HG02943 (cell line): ENCODE data around the gene ZNF774.
A peak's percentile ranks its signal among the peaks of the same experiment; 100 is the strongest.
"Not testable (repeated sequence)": the region's sequence is repeated elsewhere in the genome, so short reads cannot be mapped to it uniquely, and the experiment has no call there.

Experiments used
- ATAC-seq: cut with Tn5 transposase; IDR thresholded peaks from one replicate; pipeline ENCODE4 v1.9.1; 2021; ENCODE audit warnings: mild to moderate bottlenecking, low read depth, moderate library complexity; ENCODE audit not compliant: unreplicated experiment

ZNF774 gene

DNA sequence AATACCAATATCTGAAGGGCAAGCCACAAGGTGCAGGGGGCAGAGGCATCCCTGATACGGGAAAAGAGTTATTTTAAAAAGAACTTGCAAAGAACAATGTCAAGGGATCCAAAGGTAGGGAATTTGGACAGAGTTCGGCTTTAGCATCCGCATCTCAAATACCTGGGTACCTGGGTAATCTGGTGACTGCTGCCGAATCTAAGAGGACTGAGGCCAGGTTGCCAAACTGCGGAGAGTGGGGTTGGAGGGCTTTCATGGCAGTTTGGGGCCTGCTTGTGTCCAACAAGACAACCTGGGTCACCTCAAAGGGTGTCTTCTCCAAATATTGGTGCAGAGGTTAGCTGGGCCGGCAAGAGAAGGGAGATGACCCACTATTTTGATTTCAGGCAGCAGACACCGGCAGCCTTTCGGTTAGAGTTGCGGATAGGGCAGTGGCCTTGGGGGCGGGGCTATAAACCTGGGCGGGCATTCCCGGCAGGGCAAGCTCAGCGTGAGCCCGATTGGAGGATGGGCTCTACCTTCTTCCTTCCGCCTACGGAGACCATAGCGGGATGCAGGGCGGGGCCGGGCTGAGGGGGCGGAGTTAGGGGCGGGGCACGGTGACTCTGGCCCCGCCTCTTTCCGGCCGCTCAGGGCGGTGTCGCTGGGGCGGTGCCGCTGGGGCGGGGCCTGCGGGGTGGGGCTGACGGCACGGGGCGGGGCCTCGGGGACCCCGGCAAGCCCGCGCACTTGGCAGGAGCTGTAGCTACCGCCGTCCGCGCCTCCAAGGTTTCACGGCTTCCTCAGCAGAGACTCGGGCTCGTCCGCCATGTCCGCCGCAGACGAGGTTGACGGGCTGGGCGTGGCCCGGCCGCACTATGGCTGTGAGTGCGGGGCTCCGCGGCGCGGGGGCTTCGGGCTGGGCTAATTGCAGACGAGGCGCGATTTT lies 35.7 kb downstream of the ZNF774 start, which contains the start of gene IQGAP1:
Gene IQGAP1, plus strand, starts transcription at position 709 of the 928 bp plus-strand sequence. Its CDS starts 100 bp downstream, at position 809.
- ATAC-seq = peak; percentile 91

DNA sequence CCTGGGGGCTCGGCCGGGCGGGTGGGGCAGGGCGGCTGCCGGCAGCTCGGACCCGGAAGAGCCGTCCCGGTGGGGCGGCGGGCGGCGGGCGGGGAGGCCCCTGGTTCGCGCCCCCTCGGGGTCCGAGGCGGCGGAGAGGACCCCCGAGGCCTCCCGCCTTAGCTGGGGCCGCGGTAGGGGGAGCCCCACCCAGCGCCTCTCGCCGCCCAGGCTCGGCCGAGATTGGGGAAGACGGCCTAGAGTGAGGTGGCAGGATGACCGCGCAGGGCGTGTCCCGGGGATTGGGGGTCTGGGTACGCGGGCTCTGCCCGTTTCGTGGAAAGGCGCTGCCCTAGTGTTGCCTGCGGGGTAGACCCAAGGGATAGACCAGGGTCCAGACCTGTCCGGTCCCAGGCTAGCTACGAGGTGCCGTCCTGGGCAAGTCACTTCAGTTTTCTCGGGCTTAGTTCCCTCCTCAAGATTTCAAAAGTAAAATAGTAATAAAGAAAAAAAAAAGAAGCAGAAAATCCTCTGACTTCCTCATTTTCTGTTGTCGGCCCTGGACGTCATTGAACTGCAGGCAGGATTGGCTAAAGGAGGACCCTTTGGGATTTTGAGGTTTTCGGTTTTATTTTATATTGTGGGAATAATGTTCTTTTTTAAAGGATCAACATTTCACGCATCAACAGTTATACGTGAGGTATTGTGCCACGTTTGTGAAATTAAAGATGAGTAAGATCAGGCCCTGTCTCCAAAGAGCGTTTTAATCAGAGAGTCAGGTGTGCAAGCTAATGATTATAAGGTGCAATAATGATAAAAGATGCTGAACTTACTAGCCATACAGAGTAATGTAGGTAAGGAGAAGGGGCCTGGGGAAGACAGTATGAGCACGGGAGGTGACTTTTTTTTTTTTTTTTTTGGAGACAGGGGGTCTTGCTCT lies 36.6 kb downstream of the ZNF774 start:
- ATAC-seq = peak; percentile 48

DNA sequence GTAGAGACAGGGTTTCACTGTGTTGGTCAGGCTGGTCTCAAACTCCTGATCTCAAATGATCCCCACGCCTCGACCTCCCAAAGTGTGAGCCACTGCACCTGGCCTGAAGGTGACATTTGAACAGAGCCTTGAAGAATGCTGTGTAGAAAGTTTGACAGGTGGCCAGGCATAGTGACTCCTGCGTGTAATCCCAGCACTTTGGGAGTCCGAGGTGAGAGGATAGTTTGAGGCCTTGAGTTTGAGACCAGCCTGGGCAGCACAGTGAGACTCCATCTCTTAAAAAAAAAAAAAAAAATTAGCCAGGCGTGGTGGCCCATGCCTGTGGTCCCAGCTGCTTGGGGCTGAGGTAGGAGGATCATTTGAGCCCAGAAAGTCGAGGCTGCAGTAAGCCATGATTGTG lies 37.4 kb downstream of the ZNF774 start:
- no peak for ATAC-seq

DNA sequence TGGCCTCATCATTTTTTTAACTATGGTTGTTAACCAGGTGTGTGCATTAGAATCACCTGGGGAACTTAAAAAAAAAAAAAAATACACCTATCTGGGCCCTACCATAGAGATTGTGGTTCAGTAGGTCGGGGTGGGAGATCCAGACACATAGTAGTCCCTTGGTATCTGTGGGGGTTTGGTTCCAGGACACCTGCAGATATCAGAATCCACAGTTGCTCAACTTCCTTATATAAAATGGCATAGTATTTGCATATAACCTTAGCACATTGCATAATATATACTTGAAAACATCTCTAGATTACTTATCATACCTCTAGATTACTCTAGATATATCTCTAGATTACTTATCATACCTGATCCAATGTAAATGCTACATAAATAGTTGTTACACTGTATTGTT lies 41.0 kb downstream of the ZNF774 start:
- no peak for ATAC-seq

DNA sequence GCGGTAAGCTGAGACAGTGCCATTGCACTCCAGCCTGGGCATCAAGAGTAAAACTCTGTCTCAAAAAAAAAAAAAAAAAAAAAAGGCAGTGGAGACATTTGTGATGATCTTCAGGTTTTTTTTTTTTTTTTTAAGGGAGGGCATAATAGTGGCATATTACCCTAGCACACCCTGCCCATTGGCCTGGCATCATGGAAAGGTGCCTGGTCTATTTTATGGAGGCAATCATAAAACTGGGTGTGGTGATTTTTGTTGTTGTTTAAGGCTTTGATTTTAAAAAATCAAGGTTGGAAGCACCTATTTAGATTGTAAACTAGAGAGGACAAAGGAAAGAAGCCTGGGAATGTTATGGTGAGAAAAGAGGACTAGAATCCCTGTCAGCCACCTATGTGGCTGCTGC lies 42.0 kb downstream of the ZNF774 start:
- ATAC-seq = no peak

DNA sequence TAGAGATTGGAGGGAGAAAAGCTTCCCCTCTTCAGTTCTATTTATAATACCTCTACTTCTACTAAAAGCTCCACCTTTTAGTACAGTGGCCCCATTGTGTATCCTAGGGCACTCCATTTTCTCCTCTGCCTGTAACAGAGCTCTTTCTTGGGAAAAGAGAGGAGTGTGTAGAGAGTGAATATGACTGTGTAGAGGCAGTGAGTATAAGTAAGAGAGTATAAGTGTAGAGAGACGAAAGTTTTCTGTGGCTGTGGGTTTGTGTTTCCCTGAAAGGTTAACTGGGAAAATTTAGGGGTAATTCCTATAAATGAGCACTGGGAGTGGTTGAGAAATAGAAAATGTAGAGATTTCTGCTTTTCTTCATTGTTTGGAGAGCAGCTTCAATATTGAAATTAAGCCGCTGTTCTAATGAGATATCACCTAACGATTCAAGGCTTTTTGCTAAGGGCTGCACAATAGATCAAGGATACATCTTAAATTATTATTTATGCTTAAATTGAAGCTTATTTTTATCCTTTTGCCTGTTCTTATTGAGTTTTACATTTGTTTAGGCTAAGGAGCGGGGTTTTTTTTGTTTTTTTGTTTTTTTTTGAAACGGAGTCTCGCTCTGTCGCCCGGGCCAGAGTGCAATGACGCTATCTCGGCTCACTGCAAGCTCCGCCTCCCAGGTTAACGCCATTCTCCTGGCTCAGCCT lies 42.8 kb downstream of the ZNF774 start:
- no peak for ATAC-seq

DNA sequence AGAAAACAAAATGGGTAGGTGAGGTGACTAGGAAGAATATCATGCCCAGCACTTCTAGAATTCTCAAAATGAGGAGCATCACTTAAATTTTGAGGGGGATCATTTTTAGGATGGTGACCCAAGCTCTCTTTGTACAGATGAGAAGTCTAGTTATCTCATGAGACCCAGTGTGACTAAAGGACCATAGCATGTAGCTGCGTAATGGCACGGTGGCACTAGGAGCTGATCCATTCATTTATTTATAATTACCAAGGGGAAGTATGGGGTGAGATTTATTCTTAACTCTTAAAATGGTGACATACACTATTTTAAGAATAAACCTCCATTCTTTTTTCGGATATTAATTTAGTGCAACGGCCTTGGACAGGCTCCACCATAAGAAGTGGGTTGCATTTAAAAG lies 44.2 kb downstream of the ZNF774 start:
- ATAC-seq = no peak

DNA sequence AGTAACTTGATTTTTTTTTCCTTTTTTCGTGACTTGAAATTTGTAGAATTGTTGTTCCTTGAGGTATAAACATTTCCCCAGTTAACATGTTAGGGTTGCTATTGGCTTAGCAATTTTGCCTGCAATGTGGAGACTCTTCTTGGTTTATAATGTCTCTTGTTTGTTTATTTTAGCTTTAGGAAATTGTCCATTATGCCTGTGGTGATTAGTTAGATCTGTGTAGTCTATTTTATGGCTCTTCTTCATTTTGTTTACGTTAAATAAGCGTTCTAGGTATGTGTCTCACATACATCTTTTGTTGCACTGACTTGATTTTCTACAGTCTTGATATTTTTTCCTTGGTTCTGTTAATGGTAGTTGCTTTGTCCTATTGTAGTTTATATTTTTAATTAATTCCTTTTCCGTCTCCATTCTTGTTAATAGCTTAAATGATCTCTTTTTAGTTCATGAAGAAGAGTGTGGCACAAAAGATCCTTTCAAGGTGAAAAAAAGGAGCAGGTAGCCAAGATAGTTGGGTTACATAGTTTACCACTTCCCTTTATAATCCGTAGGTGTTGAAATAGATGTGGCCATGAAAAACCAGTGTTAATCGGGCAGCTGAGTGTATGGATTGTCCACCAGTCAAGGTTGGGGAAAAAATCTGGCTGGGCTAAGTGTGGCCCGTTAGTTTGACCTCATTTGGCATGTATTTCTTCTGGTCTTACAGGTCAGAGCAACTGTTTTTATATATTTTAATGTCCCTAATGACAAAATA lies 48.1 kb downstream of the ZNF774 start:
- ATAC-seq = no peak

DNA sequence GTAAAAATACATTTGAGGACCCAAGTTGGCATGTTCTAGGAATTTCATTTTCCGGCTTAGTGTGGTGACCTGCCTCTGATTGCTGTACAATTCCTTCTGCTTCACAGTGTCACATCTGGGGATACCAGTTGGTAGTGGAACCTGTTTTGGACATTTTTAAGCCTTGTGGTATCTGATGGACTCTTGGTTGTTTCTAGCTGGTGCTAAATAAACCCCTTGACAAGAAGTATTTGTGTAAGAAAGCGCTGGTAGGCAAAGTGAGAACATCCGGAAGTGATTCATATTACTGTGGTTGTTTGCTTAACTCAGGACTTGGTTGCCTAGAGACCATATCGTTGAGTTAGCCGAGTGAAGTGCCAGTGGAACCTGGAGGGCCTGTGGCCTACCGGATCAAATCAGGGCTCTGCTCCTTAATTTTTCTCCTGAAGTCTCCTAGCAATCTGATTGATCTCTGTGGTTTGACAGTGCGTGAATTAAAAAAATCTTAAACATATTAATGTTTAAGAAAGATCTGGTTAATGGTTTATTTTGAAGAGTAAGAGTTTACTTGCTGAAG lies 48.8 kb downstream of the ZNF774 start:
- peak; percentile 88 for ATAC-seq

DNA sequence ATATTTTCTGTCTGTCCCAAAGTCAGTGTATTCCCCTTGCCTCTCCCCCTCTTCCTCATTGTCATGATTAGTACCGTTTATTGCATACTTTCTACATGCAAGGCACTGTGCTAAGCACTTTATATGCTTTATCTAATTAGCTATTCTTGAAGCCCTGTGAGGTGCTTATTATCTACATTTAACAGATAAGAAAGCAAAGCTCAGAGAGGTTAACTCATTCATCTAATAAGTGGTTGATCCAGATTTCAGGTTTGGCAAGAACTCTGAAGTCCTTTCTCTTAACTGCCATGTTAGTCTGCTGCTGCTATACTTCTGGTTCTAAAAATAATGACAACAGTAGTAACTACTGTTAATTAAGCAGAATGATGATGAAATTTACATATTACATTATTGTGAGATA lies 49.4 kb downstream of the ZNF774 start:
- ATAC-seq = no peak

DNA sequence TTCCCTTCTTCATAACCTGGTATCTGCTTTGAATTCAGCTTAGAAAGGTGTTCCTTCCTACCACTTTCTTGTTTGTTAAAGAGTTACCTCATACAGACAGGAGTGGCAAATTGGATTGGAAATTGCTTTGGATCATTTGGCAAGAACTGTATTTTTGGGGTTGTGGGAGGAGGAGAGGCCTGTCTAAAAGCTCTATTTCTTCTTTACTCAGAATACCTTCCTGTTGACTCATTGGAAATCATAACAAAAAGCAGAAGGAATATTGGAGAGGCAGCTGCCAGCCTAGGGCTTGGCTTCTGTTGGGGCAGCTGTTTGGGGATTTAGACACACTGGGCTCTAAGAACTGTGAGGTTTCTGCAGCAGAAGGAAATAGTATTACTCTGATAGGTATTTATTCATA lies 50.1 kb downstream of the ZNF774 start:
- no peak for ATAC-seq

DNA sequence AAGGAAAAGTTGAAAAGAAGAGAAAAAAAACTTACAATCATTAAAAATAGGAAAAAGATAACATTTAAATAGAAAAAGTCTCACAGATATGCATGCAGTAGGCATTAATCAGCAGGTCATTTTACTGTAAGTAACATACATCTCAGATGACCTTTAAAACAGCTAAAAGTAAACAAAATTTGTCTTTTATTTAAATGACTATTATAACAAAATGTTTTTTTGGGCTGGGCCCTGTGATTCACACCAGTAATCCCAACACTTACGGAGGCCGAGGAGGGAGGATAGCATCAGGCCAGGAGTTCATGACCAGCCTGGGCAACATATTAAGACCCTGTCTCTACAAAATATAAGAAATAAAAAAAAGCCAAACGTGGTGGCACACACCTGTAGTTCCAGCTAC lies 50.7 kb downstream of the ZNF774 start:
- no peak for ATAC-seq

DNA sequence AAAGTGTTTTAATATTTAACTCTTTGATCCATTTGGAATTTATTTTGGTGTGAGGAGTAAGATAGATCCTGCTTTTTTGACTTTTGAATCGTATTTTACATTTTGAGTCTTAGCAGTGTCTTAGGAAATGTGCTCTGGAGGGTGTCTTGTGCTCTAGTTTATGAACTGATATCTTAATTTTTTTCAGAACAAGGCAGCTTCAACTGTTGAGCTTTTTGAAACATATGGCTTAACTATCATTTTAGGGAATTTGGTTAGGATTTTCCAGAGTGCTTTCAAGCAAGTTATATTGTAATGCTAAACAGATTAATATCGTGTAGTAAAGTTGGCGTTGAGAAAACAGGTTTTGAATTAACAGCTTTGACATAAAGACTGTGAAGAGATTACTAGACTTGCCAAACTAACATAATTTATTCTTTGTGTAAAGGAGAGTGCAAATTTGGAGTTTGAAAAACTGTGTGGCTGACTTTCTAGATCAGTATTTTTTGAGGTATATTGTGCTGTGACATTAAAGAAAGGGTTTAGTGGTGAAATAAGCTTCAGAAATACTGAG lies 53.0 kb downstream of the ZNF774 start:
- ATAC-seq = no peak

DNA sequence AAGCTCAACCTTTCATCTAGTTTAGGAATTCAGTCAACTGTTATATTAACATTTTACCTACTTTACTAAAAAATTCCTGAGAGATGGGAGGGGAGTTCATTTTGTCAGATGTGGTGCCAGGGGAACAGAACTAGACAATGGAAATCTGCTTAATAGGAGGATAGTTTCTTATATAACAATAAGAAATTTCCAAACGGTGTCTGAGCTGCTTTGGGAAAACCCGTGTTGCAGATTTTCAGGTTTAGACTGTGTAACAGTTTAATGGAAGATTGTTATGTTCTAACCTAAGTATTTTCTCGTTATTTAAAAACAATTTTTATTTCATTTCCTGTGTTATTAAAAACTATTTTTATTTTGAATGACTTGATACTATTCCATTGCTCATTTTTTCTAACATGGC lies 55.3 kb downstream of the ZNF774 start:
- ATAC-seq = no peak

DNA sequence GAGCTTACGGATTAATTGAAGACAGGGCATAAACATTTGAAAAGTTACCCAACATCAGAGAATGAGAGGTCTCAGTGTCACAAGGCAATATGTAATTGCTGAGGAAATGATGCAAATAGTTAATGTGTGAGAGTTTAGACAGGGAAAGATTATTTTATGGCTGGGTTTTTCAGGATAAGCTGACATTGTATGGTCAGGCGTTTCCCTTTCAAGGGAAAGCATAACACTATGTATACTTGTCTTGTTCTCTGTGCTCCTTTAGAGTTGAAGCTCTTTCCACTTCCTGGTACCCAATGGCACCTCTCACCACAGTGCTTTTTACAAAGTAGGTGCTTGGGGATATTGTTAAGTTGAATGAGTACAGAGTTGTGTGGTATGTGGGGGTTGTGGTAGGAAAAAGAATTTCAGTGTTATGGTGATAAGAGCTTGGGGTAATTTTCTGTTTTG lies 55.8 kb downstream of the ZNF774 start:
- no peak for ATAC-seq

DNA sequence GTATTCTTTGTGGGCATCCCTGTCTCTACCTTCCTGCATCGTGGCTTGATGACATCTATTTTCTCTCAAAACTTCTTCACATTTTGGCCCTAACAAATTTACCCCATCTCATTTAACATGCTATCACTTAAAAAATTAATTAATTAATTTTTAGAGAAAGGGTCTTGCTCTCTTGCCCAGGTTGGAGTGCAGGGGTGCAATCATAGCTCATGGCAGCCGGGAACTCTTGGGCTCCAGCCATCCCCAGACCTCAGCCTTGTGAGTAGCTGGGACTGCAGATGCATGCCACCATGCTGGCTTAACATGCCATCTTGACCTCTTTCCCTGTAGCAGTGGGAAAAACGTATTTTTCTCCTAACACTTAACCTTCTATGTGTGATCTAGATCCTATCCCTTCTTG lies 56.6 kb downstream of the ZNF774 start:
- no peak for ATAC-seq

DNA sequence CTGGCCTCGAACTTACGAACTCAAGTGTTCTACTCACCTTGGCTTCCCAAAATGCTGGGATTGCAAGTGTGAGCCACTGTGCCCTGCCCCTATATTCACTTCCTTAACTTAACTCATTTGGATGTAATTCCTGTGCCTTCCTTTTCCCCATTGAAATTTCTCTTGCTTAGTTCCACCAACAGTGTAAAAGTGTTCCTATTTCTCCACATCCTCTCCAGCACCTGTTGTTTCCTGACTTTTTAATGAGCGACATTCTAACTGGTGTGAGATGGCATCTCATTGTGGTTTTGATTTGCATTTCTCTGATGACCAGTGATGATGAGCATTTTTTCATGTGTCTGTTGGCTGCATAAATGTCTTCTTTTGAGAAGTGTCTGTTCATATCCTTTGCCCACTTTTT lies 57.5 kb downstream of the ZNF774 start:
- not testable (repeated sequence) for ATAC-seq

DNA sequence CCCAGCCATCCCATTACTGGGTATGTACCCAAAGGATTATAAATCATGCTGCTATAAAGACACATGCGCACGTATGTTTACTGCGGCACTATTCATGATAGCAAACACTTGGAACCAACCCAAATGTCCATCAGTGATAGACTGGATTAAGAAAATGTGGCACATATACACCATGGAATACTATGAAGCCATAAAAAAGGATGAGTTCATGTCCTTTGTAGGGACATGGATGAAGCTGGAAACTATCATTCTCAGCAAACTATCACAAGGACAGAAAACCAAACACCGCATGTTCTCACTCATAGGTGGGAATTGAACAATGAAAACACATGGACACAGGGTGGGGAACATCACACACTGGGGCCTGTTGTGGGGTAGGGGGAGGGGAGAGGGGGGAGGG lies 58.2 kb downstream of the ZNF774 start:
- not testable (repeated sequence) for ATAC-seq

DNA sequence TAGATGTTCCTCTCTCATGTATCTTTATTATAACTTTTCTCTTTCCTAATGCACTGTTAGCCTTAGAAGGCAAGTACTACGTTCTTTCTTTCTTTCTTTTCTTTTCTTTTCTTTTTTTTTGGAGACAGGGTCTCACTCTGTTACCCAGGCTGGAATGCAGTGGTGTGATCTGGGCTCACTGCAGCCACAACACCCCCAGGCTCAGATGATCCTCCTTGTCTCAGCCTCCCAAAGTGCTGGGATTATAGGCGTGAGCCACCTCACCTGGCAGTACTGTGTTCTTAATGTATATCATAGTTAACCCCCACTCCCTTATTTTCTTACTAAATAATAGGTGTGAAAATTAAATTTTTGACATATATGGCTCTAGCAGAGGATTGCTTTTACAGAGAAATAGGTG lies 59.1 kb downstream of the ZNF774 start:
- no peak for ATAC-seq
